Liver (tissue), 9 donors: ENCODE results near the gene CSPG5. TPM values are rescaled to one million over a fixed set of nuclear protein-coding genes. Genes with fewer than 3 reads are reported as not detected.

Experiments used
- DNase-seq: peaks from one replicate; pipeline ENCODE4 v3.0.0-alpha.2; 2017; ENCODE audit warnings: low spot score
- H3K27ac ChIP-seq, 2 donors: one replicate each; pipeline ENCODE4 v1.7.0; 2013; ENCODE audit warnings: inconsistent platforms in 2 of 2, low read length in 2 of 2, control low read depth in 1 of 2, low read depth in 1 of 2, mild to moderate bottlenecking in 1 of 2
- H3K27me3 ChIP-seq, 4 donors: one replicate each; pipeline versions ENCODE4 v1.6.1 to v1.7.0; 2013; ENCODE audit warnings: low read length in 3 of 4, inconsistent platforms in 1 of 4, mild to moderate bottlenecking in 1 of 4, moderate library complexity in 1 of 4; ENCODE audit not compliant: control insufficient read depth in 4 of 4, insufficient read depth in 4 of 4
- H3K36me3 ChIP-seq, 4 donors: one replicate each; pipeline versions ENCODE4 v1.6.1 to v1.7.0; 2013; ENCODE audit warnings: low read length in 3 of 4, mild to moderate bottlenecking in 3 of 4, low read depth in 1 of 4, moderate library complexity in 1 of 4; ENCODE audit not compliant: control insufficient read depth in 4 of 4, insufficient read depth in 3 of 4
- H3K4me1 ChIP-seq, 4 donors: one replicate each; pipeline versions ENCODE4 v1.6.1 to v1.7.0; 2013; ENCODE audit warnings: low read length in 3 of 4, mild to moderate bottlenecking in 3 of 4, moderate library complexity in 1 of 4; ENCODE audit not compliant: control insufficient read depth in 4 of 4, insufficient read depth in 4 of 4
- H3K4me3 ChIP-seq, 3 donors: one replicate each; pipeline versions ENCODE4 v1.6.1 to v1.7.0; 2013; ENCODE audit warnings: low read length in 3 of 3, control low read depth in 1 of 3, low read depth in 1 of 3, mild to moderate bottlenecking in 1 of 3
- H3K9ac ChIP-seq, 2 donors: one replicate each; pipeline ENCODE4 v1.7.0; 2013; ENCODE audit warnings: low read length in 2 of 2, mild to moderate bottlenecking in 2 of 2, moderate library complexity in 2 of 2, control low read depth in 1 of 2, low read depth in 1 of 2
- H3K9me3 ChIP-seq, 4 donors: one replicate each; pipeline versions ENCODE4 v1.6.1 to v1.7.0; 2013; ENCODE audit warnings: low read length in 3 of 4; ENCODE audit not compliant: control insufficient read depth in 4 of 4
- EGR1 ChIP-seq, 2 donors: IDR thresholded peaks; 2 replicates each; pipeline ENCODE4 v1.6.1; 2016 to 2018; ENCODE audit warnings: antibody characterized with exemption in 2 of 2, low read depth in 2 of 2
- FOXA1 ChIP-seq: IDR thresholded peaks from 2 replicates; pipeline ENCODE4 v1.6.1; 2016; ENCODE audit warnings: antibody characterized with exemption
- FOXA2 ChIP-seq: IDR thresholded peaks from 2 replicates; pipeline ENCODE4 v1.6.1; 2016; ENCODE audit warnings: antibody characterized with exemption
- GABPA ChIP-seq, 2 donors: IDR thresholded peaks in 1 of 2; conservative IDR thresholded peaks in 1 of 2; 2 replicates each; pipeline ENCODE4 v1.6.1; 2016; ENCODE audit warnings: antibody characterized with exemption in 2 of 2, mild to moderate bottlenecking in 1 of 2, moderate library complexity in 1 of 2
- HNF4A ChIP-seq, 2 donors: conservative IDR thresholded peaks; 2 replicates each; pipeline ENCODE4 v1.6.1; 2016; ENCODE audit warnings: antibody characterized with exemption in 2 of 2, mild to moderate bottlenecking in 2 of 2
- HNF4G ChIP-seq: IDR thresholded peaks from 2 replicates; pipeline ENCODE4 v1.6.1; 2016; ENCODE audit warnings: antibody characterized with exemption
- NR2F2 ChIP-seq: IDR thresholded peaks from 2 replicates; pipeline ENCODE4 v1.6.1; 2016; ENCODE audit warnings: antibody characterized with exemption
- RAD21 ChIP-seq, 2 donors: IDR thresholded peaks; 2 replicates each; pipeline ENCODE4 v1.6.1; 2016; ENCODE audit warnings: antibody characterized with exemption in 2 of 2, mild to moderate bottlenecking in 2 of 2
- RXRA ChIP-seq, 2 donors: IDR thresholded peaks; 2 replicates each; pipeline ENCODE4 v1.6.1; 2017 to 2018; ENCODE audit warnings: antibody characterized with exemption in 2 of 2, mild to moderate bottlenecking in 1 of 2
- TAF1 ChIP-seq: conservative IDR thresholded peaks from 2 replicates; pipeline ENCODE4 v1.6.1; 2016; ENCODE audit warnings: antibody characterized with exemption, mild to moderate bottlenecking
- YY1 ChIP-seq: IDR thresholded peaks from 2 replicates; pipeline ENCODE4 v1.6.1; 2016; ENCODE audit warnings: antibody characterized with exemption, mild to moderate bottlenecking
- WGBS: extraction: QIAGEN DNeasy Blood & Tissue Kit; methylation state at CpG from one replicate; pipeline ENCODE4 v1.1.7; 2013; 5-methylcytosine and 5-hydroxymethylcytosine counted together
- polyA plus RNA-seq, 2 donors: library from polyadenylated mRNA; stranded (reverse) in 1 of 2; unstranded in 1 of 2; fragments of 200-250 nt in 1 of 2; fragments of >200 nt in 1 of 2; fragmentation: Nextera tagmentation in 1 of 2; extraction: Ambion mirVana in 1 of 2; gene quantifications; one replicate each; pipeline versions ENCODE4 v1.2.1 to v1.2.3, GENCODE V29; 2013 to 2015
- total RNA-seq, 2 donors: library from RNA; depleted of rRNA; stranded (reverse); fragments of >200 nt; gene quantifications; one replicate each; pipeline ENCODE4 v1.2.3, GENCODE V29; 2014
- TF ChIP-seq, protein P1 (sequence below): fragments of 150-350 bp; IDR thresholded peaks from 2 replicates; pipeline ENCODE4 v1.5.1; 2017; ENCODE audit warnings: improper control_type of control experiment, low read depth, low read length; ENCODE audit not compliant: missing input control
- TF ChIP-seq, protein P2 (sequence below): IDR thresholded peaks from 2 replicates; pipeline ENCODE4 v1.6.1; 2016; ENCODE audit warnings: antibody characterized with exemption
- TF ChIP-seq, protein P3 (sequence below): IDR thresholded peaks from 2 replicates; pipeline ENCODE4 v1.6.1; 2016; ENCODE audit warnings: antibody characterized with exemption, mild to moderate bottlenecking
- TF ChIP-seq, protein P4 (sequence below): IDR thresholded peaks from 2 replicates; pipeline ENCODE4 v1.6.1; 2016; ENCODE audit warnings: antibody characterized with exemption
- TF ChIP-seq, protein P5 (sequence below): IDR thresholded peaks from 2 replicates; pipeline ENCODE4 v1.6.1; 2016; ENCODE audit warnings: antibody characterized with exemption
- donor health status: healthy.
- donor health status: healthy.
- donor health status: healthy.
- donor health status: healthy.
- donor health status: healthy.

CSPG5 gene
- total and polyA plus RNA-seq, 4 donors = 0.25 to 0.42 (median 0.33) TPM; not detected in 1

DNA sequence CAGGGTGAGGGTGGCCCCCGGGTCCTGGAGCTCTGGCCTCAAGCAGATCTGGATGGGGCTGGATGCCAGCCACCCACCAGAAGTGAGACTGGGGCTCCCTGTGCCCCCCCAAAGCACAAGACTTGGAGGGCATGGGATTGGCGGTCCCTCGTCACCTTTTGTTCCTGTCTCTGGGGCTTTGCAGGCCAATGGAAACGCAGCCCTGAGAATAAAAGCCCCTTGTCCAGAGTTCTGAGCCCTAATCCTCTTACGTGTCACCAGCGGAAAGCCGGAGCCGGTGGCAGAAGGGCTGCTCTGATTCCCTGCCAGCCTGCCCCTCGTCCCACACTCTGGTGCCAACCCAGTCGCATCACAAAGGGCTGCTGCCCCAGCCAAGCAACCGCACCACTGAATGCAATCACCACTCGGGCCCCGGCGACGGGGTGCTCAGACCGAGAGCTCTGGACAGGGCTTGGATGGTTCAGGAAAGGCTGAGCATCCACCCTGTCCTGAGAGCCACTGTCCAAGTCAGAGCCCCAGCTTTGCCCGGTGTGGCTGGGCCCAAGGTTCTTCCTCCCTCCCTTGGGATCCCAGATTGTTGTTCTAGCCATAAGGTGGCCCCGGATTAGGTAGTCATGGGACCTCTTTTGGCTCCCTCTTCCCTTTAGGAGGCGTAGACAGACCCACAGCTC is 42.3 kb downstream of the CSPG5 start:
- Histone ChIP-seq H3K4me3 (no peak overlapping the region), H3K27me3 (no peaks in the 10 kb centered on the region), H3K9me3 (no peaks in the 10 kb centered on the region), H3K36me3 (no peaks in the 10 kb centered on the region), H3K9ac (no peak overlapping the region), H3K27ac (no peak overlapping the region), H3K4me1 (no peaks in the 10 kb centered on the region)
- DNase-seq = no peak
- TF ChIP-seq HNF4A (conservative IDR thresholded peaks at IDR 0.05) (no peak), FOXA1 (no peak), HNF4G (no peak), FOXA2 (no peak), YY1 (no peak), GABPA (IDR thresholded peaks at IDR 0.05 in 1 of 2, conservative IDR thresholded peaks at IDR 0.05 in 1 of 2) (no peak), NR2F2 (no peak), EGR1 (IDR thresholded peaks at IDR 0.05; ENCODE audit: low read depth in 2 of 2) (no peak), RAD21 (IDR thresholded peaks at IDR 0.05) (no peak), TAF1 (no peak), RXRA (IDR thresholded peaks at IDR 0.05) (no peak)
- TF ChIP-seq, protein P1, sequence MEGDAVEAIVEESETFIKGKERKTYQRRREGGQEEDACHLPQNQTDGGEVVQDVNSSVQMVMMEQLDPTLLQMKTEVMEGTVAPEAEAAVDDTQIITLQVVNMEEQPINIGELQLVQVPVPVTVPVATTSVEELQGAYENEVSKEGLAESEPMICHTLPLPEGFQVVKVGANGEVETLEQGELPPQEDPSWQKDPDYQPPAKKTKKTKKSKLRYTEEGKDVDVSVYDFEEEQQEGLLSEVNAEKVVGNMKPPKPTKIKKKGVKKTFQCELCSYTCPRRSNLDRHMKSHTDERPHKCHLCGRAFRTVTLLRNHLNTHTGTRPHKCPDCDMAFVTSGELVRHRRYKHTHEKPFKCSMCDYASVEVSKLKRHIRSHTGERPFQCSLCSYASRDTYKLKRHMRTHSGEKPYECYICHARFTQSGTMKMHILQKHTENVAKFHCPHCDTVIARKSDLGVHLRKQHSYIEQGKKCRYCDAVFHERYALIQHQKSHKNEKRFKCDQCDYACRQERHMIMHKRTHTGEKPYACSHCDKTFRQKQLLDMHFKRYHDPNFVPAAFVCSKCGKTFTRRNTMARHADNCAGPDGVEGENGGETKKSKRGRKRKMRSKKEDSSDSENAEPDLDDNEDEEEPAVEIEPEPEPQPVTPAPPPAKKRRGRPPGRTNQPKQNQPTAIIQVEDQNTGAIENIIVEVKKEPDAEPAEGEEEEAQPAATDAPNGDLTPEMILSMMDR = no peak
- TF ChIP-seq, protein P2, sequence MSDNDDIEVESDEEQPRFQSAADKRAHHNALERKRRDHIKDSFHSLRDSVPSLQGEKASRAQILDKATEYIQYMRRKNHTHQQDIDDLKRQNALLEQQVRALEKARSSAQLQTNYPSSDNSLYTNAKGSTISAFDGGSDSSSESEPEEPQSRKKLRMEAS = no peak
- TF ChIP-seq, protein P3, sequence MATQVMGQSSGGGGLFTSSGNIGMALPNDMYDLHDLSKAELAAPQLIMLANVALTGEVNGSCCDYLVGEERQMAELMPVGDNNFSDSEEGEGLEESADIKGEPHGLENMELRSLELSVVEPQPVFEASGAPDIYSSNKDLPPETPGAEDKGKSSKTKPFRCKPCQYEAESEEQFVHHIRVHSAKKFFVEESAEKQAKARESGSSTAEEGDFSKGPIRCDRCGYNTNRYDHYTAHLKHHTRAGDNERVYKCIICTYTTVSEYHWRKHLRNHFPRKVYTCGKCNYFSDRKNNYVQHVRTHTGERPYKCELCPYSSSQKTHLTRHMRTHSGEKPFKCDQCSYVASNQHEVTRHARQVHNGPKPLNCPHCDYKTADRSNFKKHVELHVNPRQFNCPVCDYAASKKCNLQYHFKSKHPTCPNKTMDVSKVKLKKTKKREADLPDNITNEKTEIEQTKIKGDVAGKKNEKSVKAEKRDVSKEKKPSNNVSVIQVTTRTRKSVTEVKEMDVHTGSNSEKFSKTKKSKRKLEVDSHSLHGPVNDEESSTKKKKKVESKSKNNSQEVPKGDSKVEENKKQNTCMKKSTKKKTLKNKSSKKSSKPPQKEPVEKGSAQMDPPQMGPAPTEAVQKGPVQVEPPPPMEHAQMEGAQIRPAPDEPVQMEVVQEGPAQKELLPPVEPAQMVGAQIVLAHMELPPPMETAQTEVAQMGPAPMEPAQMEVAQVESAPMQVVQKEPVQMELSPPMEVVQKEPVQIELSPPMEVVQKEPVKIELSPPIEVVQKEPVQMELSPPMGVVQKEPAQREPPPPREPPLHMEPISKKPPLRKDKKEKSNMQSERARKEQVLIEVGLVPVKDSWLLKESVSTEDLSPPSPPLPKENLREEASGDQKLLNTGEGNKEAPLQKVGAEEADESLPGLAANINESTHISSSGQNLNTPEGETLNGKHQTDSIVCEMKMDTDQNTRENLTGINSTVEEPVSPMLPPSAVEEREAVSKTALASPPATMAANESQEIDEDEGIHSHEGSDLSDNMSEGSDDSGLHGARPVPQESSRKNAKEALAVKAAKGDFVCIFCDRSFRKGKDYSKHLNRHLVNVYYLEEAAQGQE = no peak
- TF ChIP-seq, protein P4, sequence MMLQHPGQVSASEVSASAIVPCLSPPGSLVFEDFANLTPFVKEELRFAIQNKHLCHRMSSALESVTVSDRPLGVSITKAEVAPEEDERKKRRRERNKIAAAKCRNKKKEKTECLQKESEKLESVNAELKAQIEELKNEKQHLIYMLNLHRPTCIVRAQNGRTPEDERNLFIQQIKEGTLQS = no peak
- TF ChIP-seq, protein P5, sequence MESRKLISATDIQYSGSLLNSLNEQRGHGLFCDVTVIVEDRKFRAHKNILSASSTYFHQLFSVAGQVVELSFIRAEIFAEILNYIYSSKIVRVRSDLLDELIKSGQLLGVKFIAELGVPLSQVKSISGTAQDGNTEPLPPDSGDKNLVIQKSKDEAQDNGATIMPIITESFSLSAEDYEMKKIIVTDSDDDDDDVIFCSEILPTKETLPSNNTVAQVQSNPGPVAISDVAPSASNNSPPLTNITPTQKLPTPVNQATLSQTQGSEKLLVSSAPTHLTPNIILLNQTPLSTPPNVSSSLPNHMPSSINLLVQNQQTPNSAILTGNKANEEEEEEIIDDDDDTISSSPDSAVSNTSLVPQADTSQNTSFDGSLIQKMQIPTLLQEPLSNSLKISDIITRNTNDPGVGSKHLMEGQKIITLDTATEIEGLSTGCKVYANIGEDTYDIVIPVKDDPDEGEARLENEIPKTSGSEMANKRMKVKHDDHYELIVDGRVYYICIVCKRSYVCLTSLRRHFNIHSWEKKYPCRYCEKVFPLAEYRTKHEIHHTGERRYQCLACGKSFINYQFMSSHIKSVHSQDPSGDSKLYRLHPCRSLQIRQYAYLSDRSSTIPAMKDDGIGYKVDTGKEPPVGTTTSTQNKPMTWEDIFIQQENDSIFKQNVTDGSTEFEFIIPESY = no peak
- WGBS = 95% methylated on average over 19 of the region's 19 CpGs
